GM12878 (cell line): ENCODE data around the gene CCL3.

Source experiments
- CHD2 ChIP-seq: IDR thresholded peaks from 2 replicates; pipeline ENCODE4 v1.6.1; 2011; ENCODE audit warnings: low read depth, low read length, improper control_type of control experiment, borderline replicate concordance
- CTCF ChIP-seq, 3 experiments: IDR thresholded peaks in 2 of 3; conservative IDR thresholded peaks in 1 of 3; 2 replicates each; pipeline ENCODE4 v1.5.1; 2011; ENCODE audit warnings: low read depth in 3 of 3, low read length in 3 of 3, mild to moderate bottlenecking in 3 of 3, control low read depth in 2 of 3, moderate library complexity in 2 of 3, inconsistent platforms in 1 of 3, mixed read lengths in 1 of 3; ENCODE audit not compliant: control insufficient read depth in 2 of 3, insufficient read depth in 1 of 3; ENCODE audit errors: extremely low read depth in 1 of 3
- EP300 ChIP-seq, 2 experiments: fragments of 150-350 bp in 1 of 2; IDR thresholded peaks; 2 replicates each; pipeline ENCODE4 v1.6.1; 2011 to 2012; ENCODE audit warnings: low read depth in 2 of 2, low read length in 2 of 2, borderline replicate concordance in 1 of 2, improper control_type of control experiment in 1 of 2, inconsistent platforms in 1 of 2; ENCODE audit not compliant: control insufficient read depth in 1 of 2
- HDAC2 ChIP-seq: fragments of 200-600 bp; sonication (generic); IDR thresholded peaks from 2 replicates; pipeline ENCODE4 v1.6.1; 2017
- NFYB ChIP-seq: IDR thresholded peaks from 2 replicates; pipeline ENCODE4 v1.6.1; 2011; ENCODE audit warnings: low read depth, mild to moderate bottlenecking, low read length, improper control_type of control experiment, moderate library complexity; ENCODE audit not compliant: insufficient read depth
- PAX5 ChIP-seq: IDR thresholded peaks from 2 replicates; pipeline ENCODE4 v1.6.1; 2011; ENCODE audit warnings: low read depth, low read length, borderline replicate concordance
- SP1 ChIP-seq: IDR thresholded peaks from one replicate; pipeline ENCODE4 v1.6.1; 2011; ENCODE audit warnings: low read depth, low read length
- SREBF2 ChIP-seq: IDR thresholded peaks from 2 replicates; pipeline ENCODE4 v1.6.1; 2012; ENCODE audit warnings: mild to moderate bottlenecking, low read length
- YBX1 ChIP-seq: fragments of 450-650 bp; IDR thresholded peaks from 2 replicates; pipeline ENCODE4 v1.6.1; 2016; ENCODE audit warnings: antibody characterized with exemption
- ZNF217 ChIP-seq: fragments of 450-650 bp; IDR thresholded peaks from 2 replicates; pipeline ENCODE4 v1.6.1; 2017; ENCODE audit warnings: antibody characterized with exemption, mild to moderate bottlenecking
- ZNF274 ChIP-seq: IDR thresholded peaks from one replicate; pipeline ENCODE4 v1.8.0; 2011; ENCODE audit not compliant: insufficient read length, insufficient read depth

GRCh38 chr17:36106493-36106835 is 16.5 kb upstream of the CCL3 start:
- TF ChIP-seq EP300 (IDR thresholded peaks at IDR 0.05; ENCODE audit: borderline replicate concordance in 1 of 2, control insufficient read depth in 1 of 2, low read depth in 2 of 2, low read length in 2 of 2) (no peak), CHD2 (no peak), PAX5 (no peak), NFYB (no peak), ZNF217 (no peak), CTCF (IDR thresholded peaks at IDR 0.05 in 2 of 3, conservative IDR thresholded peaks at IDR 0.05 in 1 of 3; ENCODE audit: control insufficient read depth in 2 of 3, extremely low read depth in 1 of 3, insufficient read depth in 1 of 3, low read depth in 3 of 3, low read length in 3 of 3) (no peak), SREBF2 (no peak), SP1 (no peak), ZNF274 (no peak), YBX1 (no peak), HDAC2 (no peak)
